ENCODE data around the gene BCAT1.

The BCAT1 gene

DNA sequence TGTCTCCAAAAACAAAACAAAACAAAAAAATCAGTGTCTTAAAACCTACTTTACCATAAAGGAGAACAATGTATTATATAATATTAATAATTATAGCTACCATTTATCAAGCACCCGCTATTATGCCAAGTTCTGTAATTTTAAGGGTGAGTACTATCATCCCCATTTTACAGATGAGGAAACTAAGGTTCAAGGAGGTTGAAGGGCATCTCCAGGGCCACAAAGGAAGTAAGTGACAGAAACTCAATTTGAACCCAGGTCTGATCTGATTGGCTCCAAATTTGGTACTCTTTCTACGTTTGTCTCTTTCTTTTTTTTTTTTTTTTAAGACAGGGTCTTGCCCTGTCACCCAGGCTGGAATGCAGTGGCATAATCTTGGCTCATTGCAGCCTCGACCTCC, 115.4 kb downstream of the BCAT1 start:
- no peaks in the 10 kb centered on the region for H3K9me2 ChIP-seq (replicated peaks; ENCODE audit: control insufficient read depth, low read length)
- H3K9me3 ChIP-seq (ENCODE audit: control insufficient read depth, insufficient read depth, low read length) = no peaks in the 10 kb centered on the region
- H3F3A ChIP-seq (ENCODE audit: control insufficient read depth, insufficient read depth) = no peaks in the 10 kb centered on the region; the same call in none of the 2 replicates
- H3K4me1 ChIP-seq (ENCODE audit: control insufficient read depth, low read length) = no peaks in the 10 kb centered on the region
- peaks cover 77% of the 10 kb centered on the region for H3K36me3 ChIP-seq (ENCODE audit: control insufficient read depth, low read length)
- H3K27ac ChIP-seq (ENCODE audit: low read depth, low read length) = no peak overlapping the region
- H3K27me3 ChIP-seq (ENCODE audit: control insufficient read depth, low read length) = no peaks in the 10 kb centered on the region
- H3K4me3 ChIP-seq (ENCODE audit: low read length) = no peak overlapping the region
- H4K20me1 ChIP-seq (ENCODE audit: control insufficient read depth, insufficient read depth, low read depth, low read length) = no peaks in the 10 kb centered on the region
- TF ChIP-seq, protein P1, sequence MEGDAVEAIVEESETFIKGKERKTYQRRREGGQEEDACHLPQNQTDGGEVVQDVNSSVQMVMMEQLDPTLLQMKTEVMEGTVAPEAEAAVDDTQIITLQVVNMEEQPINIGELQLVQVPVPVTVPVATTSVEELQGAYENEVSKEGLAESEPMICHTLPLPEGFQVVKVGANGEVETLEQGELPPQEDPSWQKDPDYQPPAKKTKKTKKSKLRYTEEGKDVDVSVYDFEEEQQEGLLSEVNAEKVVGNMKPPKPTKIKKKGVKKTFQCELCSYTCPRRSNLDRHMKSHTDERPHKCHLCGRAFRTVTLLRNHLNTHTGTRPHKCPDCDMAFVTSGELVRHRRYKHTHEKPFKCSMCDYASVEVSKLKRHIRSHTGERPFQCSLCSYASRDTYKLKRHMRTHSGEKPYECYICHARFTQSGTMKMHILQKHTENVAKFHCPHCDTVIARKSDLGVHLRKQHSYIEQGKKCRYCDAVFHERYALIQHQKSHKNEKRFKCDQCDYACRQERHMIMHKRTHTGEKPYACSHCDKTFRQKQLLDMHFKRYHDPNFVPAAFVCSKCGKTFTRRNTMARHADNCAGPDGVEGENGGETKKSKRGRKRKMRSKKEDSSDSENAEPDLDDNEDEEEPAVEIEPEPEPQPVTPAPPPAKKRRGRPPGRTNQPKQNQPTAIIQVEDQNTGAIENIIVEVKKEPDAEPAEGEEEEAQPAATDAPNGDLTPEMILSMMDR (IDR thresholded peaks at IDR 0.05; ENCODE audit: low read depth, low read length, poor library complexity, severe bottlenecking) = no peak
- no peak for TF ChIP-seq EZH2phosphoT487 (IDR thresholded peaks at IDR 0.05; ENCODE audit: borderline replicate concordance, low read length)
- H3K4me2 ChIP-seq (ENCODE audit: low read length) = no peak overlapping the region
- no peaks in the 10 kb centered on the region for H3K79me2 ChIP-seq (ENCODE audit: control insufficient read depth, low read length)

DNA sequence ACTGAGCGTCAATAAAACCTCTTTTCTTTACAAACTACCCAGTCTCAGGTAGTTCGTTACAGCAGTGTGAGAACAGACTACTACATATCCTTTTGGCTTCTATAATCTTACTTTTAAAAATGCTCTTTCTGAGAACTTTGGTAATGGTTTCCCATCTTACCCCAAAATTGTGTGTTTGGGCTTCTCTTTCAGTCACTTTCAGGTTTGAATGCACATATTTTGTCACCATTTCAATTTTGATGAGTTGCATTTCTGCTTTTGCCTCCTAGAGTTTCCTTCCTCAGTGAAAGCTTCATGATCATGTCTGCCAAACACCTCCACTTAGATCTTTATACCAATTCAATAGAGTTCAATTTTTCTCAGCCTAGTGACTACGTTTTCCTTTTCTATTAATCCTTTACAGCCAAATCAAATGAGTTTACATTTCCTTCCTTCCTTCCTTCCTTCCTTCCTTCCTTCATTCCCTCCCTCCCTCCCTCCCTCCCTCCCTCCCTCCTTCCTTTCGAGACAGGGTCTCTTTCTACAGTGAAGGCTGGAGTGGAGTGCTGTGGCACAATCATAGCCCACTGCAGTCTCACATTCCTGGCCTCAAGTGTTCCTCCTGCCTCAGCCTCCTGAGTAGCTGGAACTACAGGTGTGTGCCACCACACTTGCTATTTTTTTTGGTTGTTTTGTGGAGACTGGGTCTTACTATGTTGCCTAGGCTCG, 124.9 kb downstream of the BCAT1 start:
- H3K4me1 ChIP-seq (ENCODE audit: control insufficient read depth, low read length) = no peaks in the 10 kb centered on the region
- no peaks in the 10 kb centered on the region for H3K27me3 ChIP-seq (ENCODE audit: control insufficient read depth, low read length)
- H4K20me1 ChIP-seq (ENCODE audit: control insufficient read depth, insufficient read depth, low read depth, low read length) = no peaks in the 10 kb centered on the region
- no peak overlapping the region for H3K4me2 ChIP-seq (ENCODE audit: low read length)
- H3K36me3 ChIP-seq (ENCODE audit: control insufficient read depth, low read length) = peaks cover 78% of the 10 kb centered on the region
- H3K4me3 ChIP-seq (ENCODE audit: low read length) = no peak overlapping the region
- 0 out of 2 replicates have a peak, but pooled peaks cover 2% of the 10 kb centered on the region for H3F3A ChIP-seq (ENCODE audit: control insufficient read depth, insufficient read depth)
- TF ChIP-seq, protein P1 (IDR thresholded peaks at IDR 0.05; ENCODE audit: low read depth, low read length, poor library complexity, severe bottlenecking) = no peak
- TF ChIP-seq EZH2phosphoT487 (IDR thresholded peaks at IDR 0.05; ENCODE audit: borderline replicate concordance, low read length) = no peak
- H3K9me2 ChIP-seq (replicated peaks; ENCODE audit: control insufficient read depth, low read length) = no peaks in the 10 kb centered on the region
- no peaks in the 10 kb centered on the region for H3K9me3 ChIP-seq (ENCODE audit: control insufficient read depth, insufficient read depth, low read length)
- H3K27ac ChIP-seq (ENCODE audit: low read depth, low read length) = no peak overlapping the region
- no peaks in the 10 kb centered on the region for H3K79me2 ChIP-seq (ENCODE audit: control insufficient read depth, low read length)

DNA sequence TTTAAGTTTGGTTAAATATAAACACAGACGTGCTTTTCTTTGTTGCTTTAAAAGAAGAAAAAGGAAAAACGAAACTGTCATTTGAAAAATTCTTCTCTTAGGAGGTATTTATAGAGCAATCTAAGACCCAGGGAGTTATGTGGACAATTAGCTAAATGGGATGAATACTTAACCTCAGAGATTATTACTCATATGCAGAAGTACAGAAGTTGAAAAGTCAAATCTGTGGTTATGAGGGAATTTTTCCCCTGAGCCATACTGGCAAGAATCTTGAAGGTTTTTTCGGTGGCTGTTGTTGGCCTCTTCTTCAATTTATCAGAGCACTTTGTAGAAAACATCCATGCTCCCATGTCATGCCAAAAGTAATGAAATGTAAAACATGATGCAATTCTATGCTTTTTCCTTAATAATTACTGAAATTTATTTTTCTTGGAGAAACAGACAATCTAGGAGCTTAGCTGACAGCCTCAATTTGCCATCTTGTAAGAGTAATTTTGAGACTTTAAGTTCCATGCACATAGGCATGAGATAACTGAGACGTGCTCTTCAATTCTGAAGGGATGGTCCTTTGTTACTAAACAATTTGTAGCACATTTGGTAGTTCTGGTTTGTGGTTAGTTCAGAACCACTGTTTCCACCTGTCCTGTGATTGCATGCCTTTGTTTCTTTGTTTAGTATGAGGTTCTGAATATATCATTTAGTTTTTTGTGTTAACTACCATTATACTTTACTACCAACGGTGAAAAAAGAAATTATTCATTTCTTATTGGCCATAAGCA, 126.6 kb downstream of the BCAT1 start:
- H3K4me2 ChIP-seq (ENCODE audit: low read length) = no peak overlapping the region

More for the DNA sequence above, 126.6 kb downstream of the BCAT1 start:
- Histone ChIP-seq H3K4me3 (ENCODE audit: low read length) (no peak overlapping the region), H3K9me2 (replicated peaks; ENCODE audit: control insufficient read depth, low read length) (no peaks in the 10 kb centered on the region), H3K27me3 (ENCODE audit: control insufficient read depth, low read length) (no peaks in the 10 kb centered on the region), H3K9me3 (ENCODE audit: control insufficient read depth, insufficient read depth, low read length) (no peaks in the 10 kb centered on the region), H3K36me3 (ENCODE audit: control insufficient read depth, low read length) (peaks cover 80% of the 10 kb centered on the region), H3K27ac (ENCODE audit: low read depth, low read length) (no peak overlapping the region), H4K20me1 (ENCODE audit: control insufficient read depth, insufficient read depth, low read depth, low read length) (no peaks in the 10 kb centered on the region), H3K79me2 (ENCODE audit: control insufficient read depth, low read length) (no peaks in the 10 kb centered on the region), H3F3A (ENCODE audit: control insufficient read depth, insufficient read depth) (no peaks in the 10 kb centered on the region), H3K4me1 (ENCODE audit: control insufficient read depth, low read length) (no peaks in the 10 kb centered on the region)
- TF ChIP-seq, protein P1 (IDR thresholded peaks at IDR 0.05; ENCODE audit: low read depth, low read length, poor library complexity, severe bottlenecking) = no peak
- no peak for TF ChIP-seq EZH2phosphoT487 (IDR thresholded peaks at IDR 0.05; ENCODE audit: borderline replicate concordance, low read length)

Data from DOHH2 (cell line).